Ecto neural progenitor cell (in vitro differentiated cells): ENCODE measurements around the gene MYO1G.
"Not testable (repeated sequence)": the region's sequence is repeated elsewhere in the genome, so short reads cannot be mapped to it uniquely, and the experiment has no call there.

Experiments
- DNase-seq: peaks from one replicate; pipeline ENCODE4 v3.0.0-alpha.2; 2018; ENCODE audit warnings: low spot score

MYO1G gene

GRCh38 chr7:44978511-44979366 lies at the start of gene MYO1G:
Gene MYO1G (minus strand): TSS chr7:44979015. CDS start chr7:44978961, 54 bp downstream.
- DNase-seq: no peak

- DNase-seq: no peak
Observed at GRCh38 chr7:45028138-45028919, 49.5 kb upstream of the MYO1G start.

- no peak for DNase-seq
Observed at GRCh38 chr7:45027774-45028114, 48.9 kb upstream of the MYO1G start.

GRCh38 chr7:45026984-45027773 lies 48.4 kb upstream of the MYO1G start:
- no peak for DNase-seq

GRCh38 chr7:45026013-45026412 lies 47.2 kb upstream of the MYO1G start:
- DNase-seq: no peak

- not testable (repeated sequence) for DNase-seq
Observed at GRCh38 chr7:45025473-45025872, 46.7 kb upstream of the MYO1G start.

- DNase-seq: no peak
Observed at GRCh38 chr7:45024126-45024744, 45.4 kb upstream of the MYO1G start.

- DNase-seq: no peak
Observed at GRCh38 chr7:45021604-45022296, 42.9 kb upstream of the MYO1G start.

GRCh38 chr7:45020915-45021314 lies 42.1 kb upstream of the MYO1G start:
- no peak for DNase-seq

- DNase-seq: no peak
Observed at GRCh38 chr7:45017253-45017652, 38.4 kb upstream of the MYO1G start.

GRCh38 chr7:45015313-45015712 lies 36.5 kb upstream of the MYO1G start:
- no peak for DNase-seq

- no peak for DNase-seq
Observed at GRCh38 chr7:45013465-45013967, 34.7 kb upstream of the MYO1G start.

GRCh38 chr7:45007571-45008328 lies 28.9 kb upstream of the MYO1G start:
- DNase-seq: no peak

GRCh38 chr7:45007106-45007505 lies 28.3 kb upstream of the MYO1G start:
- DNase-seq: no peak

- DNase-seq: no peak
Observed at GRCh38 chr7:45003789-45004188, 25.0 kb upstream of the MYO1G start.

- DNase-seq: no peak
Observed at GRCh38 chr7:45001826-45002225, 23.0 kb upstream of the MYO1G start.

- no peak for DNase-seq
Observed at GRCh38 chr7:45001138-45001694, 22.4 kb upstream of the MYO1G start.

- DNase-seq: no peak
Observed at GRCh38 chr7:45000093-45001032, 21.5 kb upstream of the MYO1G start, which contains the start of gene CCM2. Gene CCM2 (plus strand): TSS chr7:45000201. CDS start chr7:45000334, 133 bp downstream.
